NCI-H345 treated with DMSO at 0.1 percent for 48 hours (cell line): ENCODE measurements around the gene NHERF2.
A peak's percentile ranks its signal among the peaks of the same experiment; 100 is the strongest.
"Not testable (repeated sequence)": the region's sequence is repeated elsewhere in the genome, so short reads cannot be mapped to it uniquely, and the experiment has no call there.

Source experiments
- DNase-seq: peaks from one replicate; lab custom pipeline; 2025; ENCODE audit not compliant: unreplicated experiment; lab: John Stamatoyannopoulos, UW

The NHERF2 gene

DNA sequence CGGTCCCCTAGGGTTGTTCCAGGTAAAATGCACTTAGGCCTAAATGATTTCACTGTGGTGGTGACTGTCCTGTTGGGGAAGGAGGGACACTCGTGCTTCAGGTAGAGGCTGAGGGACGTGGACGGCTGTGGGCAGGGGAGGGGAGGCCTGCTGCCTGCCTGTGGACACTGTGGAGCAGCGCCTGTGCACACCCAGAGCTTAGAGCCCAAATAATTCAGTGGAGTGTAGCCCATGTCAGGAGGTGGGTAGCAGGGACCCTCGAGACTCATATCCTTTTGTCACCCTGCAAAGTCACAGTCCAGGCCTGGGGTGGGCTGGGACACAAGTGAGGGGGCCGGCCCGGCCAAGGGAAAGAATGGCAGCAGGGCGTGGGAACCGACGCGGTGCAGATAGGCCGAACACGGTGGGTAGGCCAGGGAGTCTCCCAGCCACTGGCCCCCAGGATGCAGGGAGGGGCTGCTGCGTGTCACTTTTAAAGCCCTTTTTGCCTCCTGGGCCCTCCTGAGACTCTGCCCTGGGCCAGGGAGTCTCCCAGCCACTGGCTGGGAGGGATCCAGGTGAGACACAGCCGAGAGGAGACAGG lies 733 bp upstream of the NHERF2 start:
- no peak for DNase-seq

DNA sequence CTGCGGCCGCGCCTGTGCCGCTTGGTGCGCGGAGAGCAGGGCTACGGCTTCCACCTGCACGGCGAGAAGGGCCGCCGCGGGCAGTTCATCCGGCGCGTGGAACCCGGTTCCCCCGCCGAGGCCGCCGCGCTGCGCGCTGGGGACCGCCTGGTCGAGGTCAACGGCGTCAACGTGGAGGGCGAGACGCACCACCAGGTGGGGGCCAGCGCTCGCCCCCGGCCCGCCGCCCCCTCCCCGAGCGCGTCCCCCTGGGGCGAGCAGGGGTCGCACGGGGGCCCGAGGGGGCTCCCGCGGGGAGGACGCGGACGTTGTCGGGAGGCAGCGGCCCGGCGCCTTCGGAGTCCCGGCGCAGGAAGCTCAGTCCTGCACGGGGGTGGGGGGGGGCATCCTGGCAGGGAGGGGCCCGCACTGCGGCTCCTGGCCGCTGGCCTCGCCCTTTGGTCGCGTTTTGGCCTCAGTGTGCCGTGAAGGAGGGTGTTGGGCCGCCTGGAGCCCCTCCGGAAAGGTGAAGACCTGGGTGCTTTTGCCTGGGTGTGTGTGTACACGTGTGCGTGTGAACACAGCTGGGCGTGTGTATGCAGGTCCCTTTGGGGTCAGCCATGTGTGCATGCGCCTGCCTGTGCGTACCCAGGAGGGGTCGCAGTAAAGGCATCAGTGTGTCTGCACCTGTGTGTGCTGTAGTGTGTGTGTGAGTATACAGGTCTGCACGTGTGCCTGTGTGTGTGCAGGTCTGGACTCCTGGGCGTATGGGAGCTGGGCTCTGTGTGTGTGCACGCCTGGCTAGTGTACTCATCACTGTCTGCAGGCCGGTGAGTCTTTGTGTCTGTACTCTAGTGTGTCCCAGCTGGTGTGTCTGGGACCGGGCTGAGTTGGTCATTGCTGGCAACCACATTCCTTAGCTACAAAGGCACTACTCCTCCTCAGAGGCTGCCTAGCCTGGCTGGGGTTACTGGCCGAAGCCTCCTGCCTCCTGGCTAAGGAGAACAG lies 615 bp downstream of the NHERF2 start:
- no peak for DNase-seq

GRCh38 chr16:2028146-2028545 lies 1.4 kb downstream of the NHERF2 start:
- no peak for DNase-seq

DNA sequence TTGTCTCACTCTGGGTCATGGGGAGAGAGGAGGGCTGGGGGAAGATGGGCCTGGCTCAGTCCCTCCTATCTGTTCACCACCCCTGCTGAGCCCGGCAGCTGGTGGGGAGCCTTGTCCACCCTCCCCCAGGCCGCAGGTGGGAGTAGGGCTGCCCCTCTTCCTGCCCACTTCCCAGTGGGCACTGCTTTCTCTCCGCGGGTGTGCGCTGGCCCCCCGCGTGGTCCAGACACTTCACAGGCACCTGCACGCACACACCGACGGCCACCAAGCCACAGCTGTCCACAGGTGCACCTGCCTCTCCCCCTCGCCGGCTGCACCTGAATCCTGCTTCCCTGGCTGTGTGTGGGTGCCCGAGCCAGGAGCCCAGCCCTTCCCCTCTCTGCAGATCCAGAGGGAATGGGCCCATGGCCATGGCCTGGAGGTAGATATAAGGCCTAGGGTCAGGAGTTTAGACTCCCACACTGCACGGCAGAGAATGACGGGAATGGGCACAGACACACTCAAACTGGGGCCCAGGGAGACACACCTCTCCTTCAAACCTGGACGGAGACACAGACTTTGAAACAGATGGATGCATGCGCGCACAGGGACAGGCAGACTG lies 2.0 kb downstream of the NHERF2 start:
- DNase-seq, result peak; percentile 54

- no peak for DNase-seq
Measured at GRCh38 chr16:2029350-2029749, 2.6 kb downstream of the NHERF2 start.

DNA sequence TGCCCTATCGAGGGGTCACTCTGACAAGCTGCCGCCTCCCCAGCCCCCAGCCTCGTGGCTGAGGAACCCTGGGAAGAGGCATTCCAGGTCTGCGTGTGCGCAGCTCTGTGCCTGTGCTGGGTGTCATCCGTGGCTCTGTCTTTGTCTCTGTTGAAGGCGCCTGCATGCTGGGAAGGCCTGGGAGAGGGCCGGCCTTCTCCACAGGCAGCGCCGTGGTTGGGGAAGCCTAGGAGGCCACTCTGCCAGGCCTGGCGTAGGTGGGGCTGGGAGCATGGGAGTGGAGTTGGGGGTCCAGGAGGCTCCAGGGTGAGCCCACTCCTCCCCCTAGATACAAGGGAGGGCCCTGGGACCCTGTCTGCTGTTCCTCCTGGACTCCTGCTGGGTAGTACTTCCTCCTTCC lies 3.3 kb downstream of the NHERF2 start:
- DNase-seq, result no peak

GRCh38 chr16:2031081-2031577 lies 4.4 kb downstream of the NHERF2 start:
- DNase-seq, result no peak

DNA sequence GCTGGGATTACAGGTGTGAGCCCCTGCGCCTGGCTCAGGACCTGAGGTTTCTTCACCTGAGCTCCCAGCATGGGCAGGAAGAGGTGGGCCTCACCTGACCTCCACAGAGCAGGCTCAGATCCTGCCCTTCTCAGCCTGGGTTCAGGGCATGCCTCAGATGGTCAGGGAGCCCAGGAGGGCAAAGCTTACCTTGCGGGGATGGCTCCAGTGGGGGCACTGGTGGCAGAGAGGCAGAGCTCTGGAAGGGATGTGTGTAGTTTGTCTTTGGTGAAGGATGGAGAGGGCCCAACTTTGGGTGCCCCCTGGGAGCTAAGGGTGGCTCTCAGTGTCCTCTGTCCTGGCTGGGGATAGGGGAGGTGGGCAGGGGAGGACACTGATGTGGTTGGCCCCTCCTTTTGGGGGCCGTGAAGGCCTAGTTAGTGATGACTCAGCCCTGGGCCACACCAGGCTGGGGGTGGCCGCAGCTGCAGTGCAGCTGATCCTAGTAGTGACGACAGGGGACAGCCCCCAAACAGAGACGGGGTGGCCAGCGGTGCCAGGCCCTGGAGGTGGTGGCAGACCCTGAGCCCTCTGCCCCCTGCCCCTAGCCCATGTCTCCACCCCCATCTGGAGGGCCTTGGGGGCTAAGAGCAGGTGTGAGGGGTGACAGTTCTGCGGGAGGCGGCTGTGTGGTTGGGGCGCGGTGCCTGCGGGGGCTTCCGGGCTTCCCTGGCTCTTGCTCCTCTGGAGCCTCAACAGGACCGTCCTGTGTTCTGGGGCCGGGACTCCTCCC lies 5.8 kb downstream of the NHERF2 start:
- no peak for DNase-seq

GRCh38 chr16:2033057-2033908 lies 6.6 kb downstream of the NHERF2 start:
- DNase-seq, result no peak

- not testable (repeated sequence) for DNase-seq
Measured at GRCh38 chr16:2033909-2034695, 7.4 kb downstream of the NHERF2 start.

DNA sequence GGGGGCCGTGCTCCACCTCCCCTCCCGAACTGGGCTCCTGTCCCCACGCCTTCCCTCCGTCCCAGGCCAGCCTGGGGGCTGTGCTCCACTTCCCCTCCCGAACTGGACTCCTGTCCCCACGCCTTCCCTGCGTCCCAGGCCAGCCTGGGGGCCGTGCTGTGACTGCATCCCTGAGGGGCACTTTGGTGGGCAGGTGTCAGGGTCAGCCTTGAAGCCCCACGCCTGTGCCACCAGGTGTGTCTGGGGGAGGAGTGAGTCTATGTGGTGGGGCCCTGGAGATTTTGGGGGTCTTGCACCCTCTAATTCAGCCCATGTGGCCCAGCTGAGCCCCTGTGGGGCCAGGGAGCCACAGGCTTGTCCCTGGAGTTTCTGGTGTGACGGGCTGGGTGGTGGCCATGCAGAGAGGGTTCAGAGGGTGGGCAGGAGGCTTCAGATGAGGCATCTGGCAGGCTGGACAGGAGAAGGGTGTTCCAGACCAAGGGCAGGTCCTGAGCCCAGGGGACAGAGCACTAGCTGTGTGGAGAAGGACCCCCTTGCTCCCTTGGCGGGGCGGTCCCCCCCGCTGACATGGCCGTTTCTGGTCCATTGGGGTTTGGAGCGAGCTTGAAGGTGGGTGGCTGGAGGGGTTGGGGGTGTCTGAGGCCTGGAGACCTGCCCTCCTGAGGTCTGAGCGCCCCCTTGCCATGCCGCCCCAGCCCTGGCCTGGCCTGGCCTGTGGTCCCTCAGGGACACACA lies 8.2 kb downstream of the NHERF2 start:
- no peak for DNase-seq

GRCh38 chr16:2035431-2036199 lies 8.9 kb downstream of the NHERF2 start:
- peak; percentile 84 for DNase-seq

DNA sequence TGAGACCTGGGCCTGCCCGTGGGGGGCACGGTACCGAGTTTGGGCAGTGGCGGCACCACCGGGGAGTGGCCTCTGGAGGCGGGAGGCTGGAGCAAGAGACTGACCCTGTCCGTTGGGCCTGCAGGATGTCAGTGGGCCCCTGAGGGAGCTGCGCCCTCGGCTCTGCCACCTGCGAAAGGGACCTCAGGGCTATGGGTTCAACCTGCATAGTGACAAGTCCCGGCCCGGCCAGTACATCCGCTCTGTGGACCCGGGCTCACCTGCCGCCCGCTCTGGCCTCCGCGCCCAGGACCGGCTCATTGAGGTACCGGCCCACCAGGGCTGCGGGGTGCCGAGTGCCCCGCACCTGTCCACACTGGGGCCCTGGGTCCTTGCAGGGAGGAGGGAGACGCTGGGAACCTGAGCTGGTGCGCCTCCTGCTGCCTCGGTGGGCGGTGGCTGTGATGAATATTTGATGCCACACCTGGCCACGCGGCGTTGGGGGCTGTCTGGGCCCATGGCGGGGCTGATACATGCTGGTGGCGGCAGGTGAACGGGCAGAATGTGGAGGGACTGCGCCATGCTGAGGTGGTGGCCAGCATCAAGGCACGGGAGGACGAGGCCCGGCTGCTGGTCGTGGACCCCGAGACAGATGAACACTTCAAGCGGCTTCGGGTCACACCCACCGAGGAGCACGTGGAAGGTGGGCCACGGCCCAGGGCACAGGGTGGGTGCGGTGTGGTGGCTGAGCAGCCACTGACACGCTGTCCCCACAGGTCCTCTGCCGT lies 9.7 kb downstream of the NHERF2 start:
- DNase-seq, result no peak

- no peak for DNase-seq
Measured at GRCh38 chr16:2037115-2037514, 10.4 kb downstream of the NHERF2 start.

- DNase-seq, result no peak
Measured at GRCh38 chr16:2037647-2038381, 11.1 kb downstream of the NHERF2 start.

DNA sequence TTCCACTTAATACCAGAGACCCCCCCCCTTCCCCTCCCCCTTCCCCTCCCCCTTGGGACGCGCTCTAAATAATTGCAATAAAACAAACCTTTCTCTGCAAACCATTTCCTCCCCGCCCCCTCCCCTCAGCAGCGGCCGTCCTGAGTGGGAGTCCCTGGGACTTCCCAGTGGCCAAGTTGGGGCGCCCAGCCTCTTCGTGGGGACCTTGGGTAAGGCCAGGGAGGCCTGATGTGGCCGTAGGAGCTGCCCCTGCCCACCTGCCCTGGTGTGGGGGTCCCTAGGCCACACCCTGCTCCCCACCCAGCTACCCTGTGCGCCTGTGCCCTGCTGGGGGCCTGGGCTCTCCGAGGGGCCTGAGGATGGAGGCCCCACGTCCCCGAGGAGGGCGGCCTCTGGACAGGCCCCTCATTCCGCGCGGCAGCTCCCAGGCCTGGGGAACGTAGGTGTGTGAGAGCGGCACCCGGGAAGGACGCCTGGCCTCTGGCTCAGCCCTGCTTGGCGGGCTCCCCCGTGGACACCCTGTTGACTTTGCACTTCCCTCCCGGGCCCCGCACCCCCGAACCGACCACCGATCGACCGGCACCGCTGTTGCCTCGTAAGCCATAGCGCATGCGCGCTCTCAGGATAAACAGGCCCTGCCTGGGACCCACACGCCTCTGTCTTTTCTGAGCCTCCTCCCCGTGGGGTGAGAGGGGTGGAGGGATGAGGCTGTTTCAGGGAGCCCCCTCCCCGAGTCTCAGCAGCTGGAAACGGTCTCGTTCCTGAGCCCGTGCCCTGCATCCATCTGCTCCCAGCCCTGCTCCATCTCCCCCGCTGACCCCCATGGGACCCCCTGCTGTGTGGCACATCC lies 11.9 kb downstream of the NHERF2 start:
- no peak for DNase-seq
